Forelimb muscle (tissue), 1 donor: Measurements from ENCODE around the gene PPME1. TPM values are rescaled to one million over a fixed set of nuclear protein-coding genes. Genes with fewer than 3 reads are reported as not detected.

Source experiments
- DNase-seq: peaks from one replicate; pipeline ENCODE4 v3.0.0-alpha.2; 2013; ENCODE audit warnings: low read depth
- polyA plus RNA-seq: library from polyadenylated mRNA; unstranded; fragments of 120-200 nt; gene quantifications from one replicate; pipeline ENCODE4 v1.2.1, GENCODE V29; 2013; ENCODE audit not compliant: insufficient read length

The PPME1 gene
- polyA plus RNA-seq, 1 donor = 40.6 TPM

GRCh38 chr11:74226907-74227306, 55.8 kb downstream of the PPME1 start:
- no peak for DNase-seq

DNA sequence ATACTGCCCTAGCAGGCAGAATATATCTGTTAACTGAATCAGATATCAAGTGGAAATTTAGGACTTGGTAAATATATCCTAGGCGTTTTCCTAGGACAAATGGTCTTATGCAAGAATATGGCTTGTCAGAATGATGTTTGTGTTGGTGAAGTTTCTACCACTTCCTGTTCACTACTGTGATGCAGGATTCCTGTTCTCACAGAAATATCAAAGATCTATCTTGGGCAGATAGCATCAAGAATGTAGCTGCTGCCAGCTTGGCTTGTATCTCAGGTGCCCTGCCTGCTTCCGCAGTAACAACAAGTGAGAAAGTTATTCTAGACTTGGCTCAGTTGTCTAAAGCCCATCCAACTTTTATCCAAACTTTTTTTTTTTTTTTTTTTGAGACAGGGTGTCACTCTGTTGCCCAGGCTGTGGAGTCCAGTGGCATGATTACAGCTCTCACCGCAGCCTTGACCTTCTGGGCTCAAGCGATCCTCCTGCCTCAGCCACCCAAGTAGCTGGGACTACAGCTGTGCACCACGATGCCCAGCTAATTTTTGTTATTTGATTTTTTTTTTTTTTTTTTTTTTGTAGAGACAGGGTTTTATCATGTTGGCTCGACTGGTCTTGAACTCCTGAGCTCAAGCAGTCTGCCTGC, 61.3 kb downstream of the PPME1 start:
- no peak for DNase-seq

- DNase-seq = no peak
Observed at GRCh38 chr11:74233683-74234082, 62.6 kb downstream of the PPME1 start.

DNA sequence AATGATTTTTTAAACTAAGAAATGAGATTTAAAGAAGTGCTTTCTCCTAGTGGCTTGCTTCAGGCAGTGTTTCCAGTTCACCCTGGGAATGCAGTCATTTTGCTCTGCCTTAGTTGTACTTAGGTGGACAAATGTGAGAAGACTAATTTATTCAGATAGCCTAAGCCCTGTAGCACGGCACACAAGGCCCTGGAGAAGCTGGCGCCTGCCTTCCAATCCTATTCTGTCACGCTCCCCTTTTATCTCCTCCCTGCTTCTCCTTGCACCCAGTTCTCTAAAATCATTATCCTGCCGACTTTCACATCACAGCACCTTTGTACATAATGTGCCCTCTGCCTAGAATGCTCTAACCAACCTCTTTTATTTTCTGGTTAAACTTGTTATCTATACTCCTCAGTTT, 64.0 kb downstream of the PPME1 start:
- no peak for DNase-seq

- DNase-seq = no peak
Observed at GRCh38 chr11:74237541-74237940, 66.5 kb downstream of the PPME1 start.

- DNase-seq = no peak
Observed at GRCh38 chr11:74238243-74238642, 67.2 kb downstream of the PPME1 start.

- DNase-seq = no peak
Observed at GRCh38 chr11:74248469-74248868, 77.4 kb downstream of the PPME1 start.

DNA sequence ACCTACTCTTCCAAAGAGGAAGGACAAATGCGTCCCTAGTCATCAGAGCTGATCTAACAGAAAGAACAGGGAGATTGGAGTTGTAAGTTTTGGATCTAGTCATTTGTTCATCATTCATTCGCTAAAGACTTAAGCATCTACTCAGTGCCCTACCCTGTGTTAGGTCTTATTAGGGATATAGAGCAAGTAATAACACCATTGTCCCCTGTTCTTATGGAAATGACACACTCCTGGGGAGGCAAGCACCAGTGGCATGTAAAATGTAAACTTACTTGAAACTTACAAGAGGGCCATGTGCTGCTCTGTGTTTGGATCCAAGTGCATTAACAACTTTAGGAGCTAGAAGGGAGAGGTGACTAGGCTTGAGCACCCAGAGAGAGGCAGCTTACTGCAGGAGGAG, 78.4 kb downstream of the PPME1 start:
- DNase-seq = no peak

GRCh38 chr11:74253361-74253760, 82.3 kb downstream of the PPME1 start:
- DNase-seq = no peak

GRCh38 chr11:74255741-74256375, 84.8 kb downstream of the PPME1 start:
- no peak for DNase-seq

DNA sequence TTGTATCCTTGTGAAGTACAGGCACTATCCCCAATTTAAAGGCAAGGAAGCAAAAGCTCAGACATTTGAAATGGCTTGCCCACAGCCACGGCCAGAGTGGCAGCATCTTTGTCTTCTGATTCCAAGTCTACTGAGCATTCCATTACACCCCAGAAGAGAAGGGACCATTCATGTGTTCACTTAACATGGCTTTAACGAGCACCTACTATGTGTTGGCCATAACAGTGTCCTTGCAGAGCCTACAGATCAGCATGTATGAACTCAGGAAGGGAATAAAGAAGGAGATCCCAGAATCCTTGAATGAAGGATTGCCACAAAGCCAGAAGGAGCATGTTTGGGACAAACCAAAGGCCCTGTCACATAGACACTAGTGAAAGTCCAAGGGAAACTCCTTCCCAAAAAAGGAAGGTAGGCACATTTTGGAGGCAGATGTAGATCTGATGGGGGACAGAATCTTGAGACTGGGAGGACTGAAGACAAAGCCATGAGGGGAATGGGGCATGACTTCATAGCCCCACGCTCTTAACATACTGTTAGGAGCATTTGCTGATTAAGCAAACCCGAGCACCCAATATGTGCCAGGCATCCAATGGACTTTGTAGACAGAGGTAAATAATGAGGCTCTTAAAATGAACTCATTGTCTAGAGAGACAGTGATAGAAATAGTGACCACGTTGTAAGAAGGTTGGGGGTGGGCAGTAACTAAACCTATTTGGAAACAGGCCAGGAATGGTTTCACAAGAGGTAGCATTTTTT, 85.5 kb downstream of the PPME1 start:
- DNase-seq = no peak

DNA sequence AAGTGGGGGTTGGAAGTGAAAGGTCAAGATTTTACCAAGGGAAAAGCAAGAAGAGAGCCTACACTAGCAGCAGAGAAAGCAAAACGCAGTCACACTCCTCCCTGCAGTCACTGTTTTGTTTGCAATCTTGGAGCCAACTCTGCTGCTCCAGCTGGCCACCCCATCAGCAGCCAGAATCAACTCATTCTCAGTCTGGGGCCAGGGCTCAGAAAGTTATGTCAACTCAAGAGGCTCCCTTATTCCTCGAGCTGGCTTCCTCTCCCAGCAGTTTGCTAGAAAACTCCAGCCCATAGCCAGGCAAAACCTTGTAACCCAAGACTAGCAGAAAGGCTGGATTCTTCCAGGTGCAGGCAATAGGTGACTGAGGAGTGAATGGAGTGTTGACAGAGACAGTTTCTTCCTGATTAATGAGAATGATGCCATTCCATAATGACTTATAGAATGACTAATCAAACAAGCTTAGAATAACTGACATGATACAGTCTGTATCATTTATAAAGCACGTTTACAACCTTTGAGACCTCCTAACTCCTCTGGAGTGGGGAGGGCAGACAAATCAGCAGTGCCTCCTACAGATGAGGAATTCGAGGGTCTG, 87.0 kb downstream of the PPME1 start:
- DNase-seq = peak; percentile 74

- DNase-seq = no peak
Observed at GRCh38 chr11:74262725-74263124, 91.6 kb downstream of the PPME1 start.

- DNase-seq = no peak
Observed at GRCh38 chr11:74265256-74265655, 94.2 kb downstream of the PPME1 start.

- no peak for DNase-seq
Observed at GRCh38 chr11:74267014-74267413, 95.9 kb downstream of the PPME1 start.

- no peak for DNase-seq
Observed at GRCh38 chr11:74268456-74268855, 97.4 kb downstream of the PPME1 start.

- DNase-seq = no peak
Observed at GRCh38 chr11:74269161-74269811, 98.2 kb downstream of the PPME1 start.

- no peak for DNase-seq
Observed at GRCh38 chr11:74272276-74272675, 101.2 kb downstream of the PPME1 start.

- no peak for DNase-seq
Observed at GRCh38 chr11:74276581-74276980, 105.5 kb downstream of the PPME1 start.

GRCh38 chr11:74278103-74278502, 107.0 kb downstream of the PPME1 start:
- DNase-seq = no peak

GRCh38 chr11:74278721-74279161, 107.7 kb downstream of the PPME1 start:
- DNase-seq = no peak

- DNase-seq = no peak
Observed at GRCh38 chr11:74279256-74279655, 108.2 kb downstream of the PPME1 start.
